NCI-H345 (cell line): ENCODE measurements around the gene AREL1.

Source experiments
- DNase-seq: peaks from one replicate; lab custom pipeline; 2025; lab: John Stamatoyannopoulos, UW

Gene AREL1

GRCh38 chr14:74660863-74661262, 52.0 kb downstream of the AREL1 start:
- no peak for DNase-seq

GRCh38 chr14:74660167-74660566, 52.7 kb downstream of the AREL1 start:
- DNase-seq = no peak

GRCh38 chr14:74658535-74659131, 54.2 kb downstream of the AREL1 start:
- no peak for DNase-seq

GRCh38 chr14:74656964-74657363, 55.9 kb downstream of the AREL1 start:
- DNase-seq = no peak

- DNase-seq = no peak
Measured at GRCh38 chr14:74655599-74656395, 57.1 kb downstream of the AREL1 start.

GRCh38 chr14:74654931-74655330, 57.9 kb downstream of the AREL1 start:
- DNase-seq = no peak

- no peak for DNase-seq
Measured at GRCh38 chr14:74653386-74654138, 59.3 kb downstream of the AREL1 start.

GRCh38 chr14:74652541-74652940, 60.3 kb downstream of the AREL1 start:
- no peak for DNase-seq

- DNase-seq = no peak
Measured at GRCh38 chr14:74650927-74651686, 61.8 kb downstream of the AREL1 start.

GRCh38 chr14:74649673-74650072, 63.2 kb downstream of the AREL1 start:
- no peak for DNase-seq

GRCh38 chr14:74649167-74649566, 63.7 kb downstream of the AREL1 start:
- DNase-seq = no peak

- DNase-seq = no peak
Measured at GRCh38 chr14:74648601-74649000, 64.3 kb downstream of the AREL1 start.

GRCh38 chr14:74647678-74648461, 65.0 kb downstream of the AREL1 start:
- peak; percentile 83 for DNase-seq

- no peak for DNase-seq
Measured at GRCh38 chr14:74647061-74647677, 65.7 kb downstream of the AREL1 start.

GRCh38 chr14:74645756-74646470, 67.0 kb downstream of the AREL1 start:
- no peak for DNase-seq

- no peak for DNase-seq
Measured at GRCh38 chr14:74645244-74645643, 67.6 kb downstream of the AREL1 start.

GRCh38 chr14:74641601-74642391, 71.1 kb downstream of the AREL1 start:
- no peak for DNase-seq

- no peak for DNase-seq
Measured at GRCh38 chr14:74638966-74639365, 73.9 kb downstream of the AREL1 start.

- DNase-seq = no peak
Measured at GRCh38 chr14:74638066-74638465, 74.8 kb downstream of the AREL1 start.

- no peak for DNase-seq
Measured at GRCh38 chr14:74637178-74637550, 75.7 kb downstream of the AREL1 start.
